ENCODE data around the gene TMEM95. TPM values are rescaled to one million over a fixed set of nuclear protein-coding genes. Genes with fewer than 3 reads are reported as not detected.

The TMEM95 gene
- total and polyA plus RNA-seq, 2 of the 8 experiments (the other 6 are each of a cell fraction or from before 2014, with no cell fraction given) = not detected

GRCh38 chr17:7336240-7337175 lies 18.4 kb upstream of the TMEM95 start, which contains the start of gene ACAP1 (continued):
- no peak for TF ChIP-seq ATF2 (IDR thresholded peaks at IDR 0.05; ENCODE audit: low read length)
- no peak for TF ChIP-seq YY1 (IDR thresholded peaks at IDR 0.05; ENCODE audit: low read depth, low read length)
- 0 out of 2 replicates have a peak, but pooled peaks have one; percentile 41 for TF ChIP-seq TEAD4 (IDR thresholded peaks at IDR 0.05; ENCODE audit: low read depth, low read length)
- TF ChIP-seq GTF2F1 (IDR thresholded peaks at IDR 0.05; ENCODE audit: borderline replicate concordance, low read depth, low read length) = no peak
- TF ChIP-seq POLR2A (IDR thresholded peaks at IDR 0.05; ENCODE audit: control extremely low read depth in 1 of 2, low read depth in 2 of 2, low read length in 2 of 2) = peak in 1 of 2 experiments; percentile 32; a peak in 2 of 3 replicates
- TF ChIP-seq TAF7 (optimal IDR thresholded peaks at IDR 0.05; ENCODE audit: borderline replicate concordance, low read depth, low read length) = no peak
- no peak for TF ChIP-seq KDM4A (IDR thresholded peaks at IDR 0.05; ENCODE audit: low read depth, low read length, severe bottlenecking)
- TF ChIP-seq SIX5 (IDR thresholded peaks at IDR 0.05; ENCODE audit: low read depth, low read length) = no peak
- no peak for TF ChIP-seq SP2 (IDR thresholded peaks at IDR 0.05; ENCODE audit: low read length)
- TF ChIP-seq MAX (IDR thresholded peaks at IDR 0.05) = peak; percentile 54
- TF ChIP-seq EZH2 (IDR thresholded peaks at IDR 0.05; ENCODE audit: low read depth, low read length, severe bottlenecking) = no peak
- TF ChIP-seq E2F6 (IDR thresholded peaks at IDR 0.05) = no peak
- TF ChIP-seq USF2 (IDR thresholded peaks at IDR 0.05; ENCODE audit: low read length) = no peak
- TF ChIP-seq EGR1 (IDR thresholded peaks at IDR 0.05; ENCODE audit: borderline replicate concordance, low read depth, low read length) = no peak
- no peak for TF ChIP-seq HDAC2 (IDR thresholded peaks at IDR 0.05; ENCODE audit: borderline replicate concordance in 1 of 2, low read depth in 2 of 2, low read length in 2 of 2)
- TF ChIP-seq GABPA (IDR thresholded peaks at IDR 0.05; ENCODE audit: borderline replicate concordance, insufficient read depth, low read length) = peak; percentile 49; the same call in 1 of the 2 replicates
- peak; percentile 94; the same call in 1 of the 2 replicates for TF ChIP-seq RBBP5 (IDR thresholded peaks at IDR 0.05; ENCODE audit: borderline replicate concordance, low read depth, low read length)
- no peak for TF ChIP-seq BRCA1 (IDR thresholded peaks at IDR 0.05; ENCODE audit: low read depth, low read length)
- TF ChIP-seq KDM1A (IDR thresholded peaks at IDR 0.05; ENCODE audit: borderline replicate concordance, low read length) = peak; percentile 67; the same call in 1 of the 2 replicates

Data from H1 (cell line).